Activated CD8-positive, alpha-beta memory T cell treated with anti-CD3 and anti-CD28 coated beads for 24 hours (primary cell): ENCODE results near the gene RAB4A.

Experiments
- DNase-seq: peaks from one replicate; pipeline ENCODE4 v3.0.0-alpha.2; 2020

RAB4A gene

DNA sequence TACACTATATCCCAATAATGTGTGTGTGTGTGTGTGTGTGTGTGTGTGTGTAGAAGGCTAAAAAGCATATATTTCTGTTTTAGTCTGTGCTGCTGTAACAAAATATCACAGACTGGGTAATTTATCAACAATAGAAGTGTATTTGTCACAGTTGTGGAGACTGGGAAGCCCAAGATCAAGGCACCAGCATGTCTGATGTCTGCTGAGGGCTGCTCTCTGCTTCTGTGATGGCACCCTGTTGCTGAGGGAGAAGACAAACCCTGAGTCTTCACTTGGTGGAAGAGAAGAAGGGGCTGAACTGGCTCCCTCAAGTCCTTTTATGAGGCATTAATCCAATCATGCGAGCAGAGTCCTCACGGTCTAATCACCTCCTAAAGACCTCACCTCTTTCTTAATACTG is 23.0 kb upstream of the RAB4A start:
- no peak for DNase-seq

DNA sequence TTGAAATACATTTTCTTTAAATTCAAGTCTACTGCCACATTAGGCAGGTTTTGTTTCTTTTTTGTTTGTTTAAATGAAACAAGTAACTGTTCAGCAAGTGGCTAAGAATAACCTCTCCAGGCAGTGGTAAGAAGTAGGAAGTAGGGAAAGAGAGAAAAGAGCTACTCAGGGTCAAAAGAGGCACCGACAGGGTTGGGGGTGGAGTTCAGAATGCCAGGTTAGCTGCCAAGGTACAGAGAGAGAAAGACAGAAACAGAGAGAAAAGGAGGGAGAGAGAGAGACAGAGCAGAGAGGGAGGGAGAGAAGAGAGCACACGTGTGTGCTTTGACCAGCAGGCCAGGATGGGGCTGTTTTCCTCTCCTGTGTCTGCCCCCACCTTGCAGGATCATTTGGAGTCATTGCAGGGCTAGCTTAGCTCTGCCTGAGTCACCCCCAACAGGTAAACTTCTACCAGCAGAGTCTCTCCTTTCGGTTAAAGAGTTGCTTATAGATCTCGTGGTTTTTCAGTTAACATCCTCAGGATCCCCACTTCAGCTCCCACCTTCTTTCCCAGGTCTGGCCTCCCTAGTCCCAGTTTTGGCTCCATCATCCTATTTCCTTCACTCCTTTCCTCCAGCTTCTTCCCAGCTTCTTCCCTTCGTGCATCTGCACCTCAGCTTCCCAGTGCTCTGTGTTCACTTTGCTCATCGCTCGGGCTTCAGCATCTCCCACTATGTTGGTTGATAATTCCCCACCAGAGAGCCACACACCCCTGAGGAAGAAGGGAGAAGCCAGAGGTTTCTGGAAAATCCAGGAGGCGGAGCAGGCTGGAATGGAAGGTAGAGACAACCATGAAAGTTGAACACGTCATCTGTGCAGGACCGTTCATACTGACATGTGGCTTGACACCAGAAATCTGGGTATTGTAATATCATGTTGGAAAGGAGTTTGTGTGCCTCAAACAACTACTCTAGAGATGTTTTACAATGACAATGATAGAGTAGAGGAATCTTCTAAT is 21.8 kb upstream of the RAB4A start:
- no peak for DNase-seq

DNA sequence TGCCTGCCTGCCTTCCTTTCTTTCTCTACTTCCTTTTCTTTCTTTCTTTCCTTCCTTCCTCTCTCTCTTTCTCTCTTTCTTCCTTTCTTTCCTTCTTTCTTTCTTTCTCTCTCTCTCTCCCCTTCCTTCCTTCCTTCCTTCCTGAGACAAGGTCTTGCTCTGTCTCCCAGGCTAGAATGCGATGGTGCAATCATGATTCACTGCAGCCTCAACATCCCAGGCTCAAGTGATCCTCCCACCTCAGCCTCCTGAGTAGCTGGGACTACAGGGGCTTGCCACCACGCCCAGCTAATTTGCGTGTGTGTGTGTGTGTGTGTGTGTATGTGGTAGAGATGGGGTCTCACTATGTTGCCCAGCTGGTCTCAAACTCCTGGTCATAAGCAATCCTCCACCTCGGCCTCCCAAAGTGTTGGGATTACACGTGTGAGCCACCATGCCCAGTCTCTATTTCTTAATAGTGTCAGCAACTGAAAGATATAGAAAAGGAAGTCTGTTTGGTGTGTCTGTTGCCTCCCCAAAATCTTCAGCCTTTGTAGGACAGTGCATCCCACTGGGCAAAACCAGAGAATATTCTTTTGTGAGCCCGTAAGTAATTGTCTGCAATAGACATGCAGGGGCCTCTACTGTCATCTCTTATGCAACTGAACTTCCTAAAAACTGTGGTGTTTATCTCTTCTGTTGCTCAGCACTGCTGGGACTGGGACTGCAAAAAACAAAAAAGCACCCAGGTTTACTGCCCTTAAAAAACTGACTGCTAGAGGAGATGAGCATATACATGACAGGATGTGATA is 20.9 kb upstream of the RAB4A start:
- no peak for DNase-seq

DNA sequence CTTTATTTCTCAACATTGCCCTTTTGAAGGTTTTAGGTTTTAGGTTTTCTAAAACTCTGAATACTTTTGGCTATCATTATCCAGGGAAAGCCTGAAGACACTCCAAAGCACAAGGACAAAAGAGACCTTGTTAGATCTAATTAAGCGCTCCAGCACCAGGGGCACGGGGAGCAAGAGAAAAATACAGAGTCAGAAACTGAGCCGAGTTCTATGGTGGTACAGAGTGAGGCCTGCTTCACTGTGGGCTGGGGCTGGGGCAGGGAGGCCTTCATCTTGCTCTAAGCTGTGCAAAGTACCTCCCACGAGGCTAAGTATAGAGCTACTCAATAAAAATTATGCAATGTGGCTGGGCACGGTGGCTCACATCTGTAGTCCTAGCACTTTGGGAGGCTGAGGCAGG is 19.7 kb upstream of the RAB4A start:
- no peak for DNase-seq

DNA sequence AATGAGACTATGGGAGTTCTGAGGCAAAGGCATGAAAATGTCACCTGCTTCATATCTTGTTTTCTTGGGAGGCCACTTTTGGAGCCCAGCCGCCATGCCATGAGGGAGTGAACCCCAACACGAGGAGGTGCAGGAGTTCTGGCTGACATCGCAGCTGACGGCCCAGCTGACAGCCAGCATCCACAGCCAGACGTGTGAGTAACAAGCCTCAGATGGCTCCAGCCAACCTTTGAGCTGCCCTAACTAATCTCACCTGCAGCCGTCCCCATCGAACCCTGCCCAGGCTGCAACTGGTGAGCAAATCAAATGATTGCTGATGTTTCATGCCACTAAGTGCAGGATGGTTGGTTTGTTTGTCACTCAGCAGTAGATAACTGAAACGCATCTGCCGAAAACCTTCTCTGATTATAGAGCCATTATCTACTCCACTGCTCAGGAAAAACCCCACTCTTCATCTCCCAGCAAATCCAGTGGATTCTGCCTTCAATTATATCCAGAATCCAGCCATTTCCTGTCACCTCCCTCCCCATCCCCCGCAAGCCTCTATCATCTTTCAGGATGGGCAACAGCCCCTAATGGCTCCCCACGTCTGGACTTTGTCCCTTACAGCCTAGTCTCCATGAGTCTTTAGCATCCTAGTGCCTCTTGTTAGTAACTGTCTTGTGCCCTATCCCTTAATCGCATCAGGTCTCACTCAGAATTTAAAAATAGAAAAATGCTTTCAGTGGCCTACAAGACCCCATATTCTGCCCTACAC is 18.5 kb upstream of the RAB4A start:
- DNase-seq, result no peak

DNA sequence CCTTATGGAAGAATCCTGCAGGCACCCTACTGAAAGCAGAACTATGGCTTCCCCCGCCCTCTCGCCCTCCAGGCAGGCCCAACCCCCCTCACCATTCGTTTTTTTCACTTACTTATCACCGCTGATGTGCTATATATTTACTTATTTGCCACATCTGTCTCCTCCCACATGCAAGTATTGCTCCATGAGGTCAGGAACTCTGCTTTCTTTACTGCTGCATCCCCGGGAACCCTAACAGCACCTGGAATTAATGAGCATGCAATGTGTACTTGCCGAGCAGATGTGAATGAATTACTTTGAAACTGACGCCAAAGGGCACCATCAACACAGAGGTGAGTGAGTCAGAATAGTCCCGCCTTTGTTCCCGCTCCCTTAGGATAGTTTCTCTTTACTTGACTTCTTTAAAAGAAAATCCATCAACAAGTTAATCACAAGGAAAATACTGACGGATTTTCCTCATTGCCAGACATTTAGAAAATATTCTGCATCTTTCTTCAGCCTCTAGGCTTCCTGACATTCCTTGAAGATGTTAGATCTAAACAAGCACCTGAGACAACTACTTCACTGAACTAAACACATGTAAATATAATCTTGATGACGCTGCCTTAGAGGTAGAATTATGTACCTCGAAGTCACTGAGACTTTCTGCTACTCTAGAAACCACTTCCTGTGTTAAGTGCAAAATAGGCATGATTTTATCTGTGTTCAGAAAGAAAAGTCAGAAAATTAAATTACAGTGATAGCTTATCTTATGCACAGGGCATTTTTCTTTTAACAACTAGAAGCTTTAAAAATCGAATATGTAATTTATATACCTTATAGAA is 17.5 kb upstream of the RAB4A start:
- no peak for DNase-seq

DNA sequence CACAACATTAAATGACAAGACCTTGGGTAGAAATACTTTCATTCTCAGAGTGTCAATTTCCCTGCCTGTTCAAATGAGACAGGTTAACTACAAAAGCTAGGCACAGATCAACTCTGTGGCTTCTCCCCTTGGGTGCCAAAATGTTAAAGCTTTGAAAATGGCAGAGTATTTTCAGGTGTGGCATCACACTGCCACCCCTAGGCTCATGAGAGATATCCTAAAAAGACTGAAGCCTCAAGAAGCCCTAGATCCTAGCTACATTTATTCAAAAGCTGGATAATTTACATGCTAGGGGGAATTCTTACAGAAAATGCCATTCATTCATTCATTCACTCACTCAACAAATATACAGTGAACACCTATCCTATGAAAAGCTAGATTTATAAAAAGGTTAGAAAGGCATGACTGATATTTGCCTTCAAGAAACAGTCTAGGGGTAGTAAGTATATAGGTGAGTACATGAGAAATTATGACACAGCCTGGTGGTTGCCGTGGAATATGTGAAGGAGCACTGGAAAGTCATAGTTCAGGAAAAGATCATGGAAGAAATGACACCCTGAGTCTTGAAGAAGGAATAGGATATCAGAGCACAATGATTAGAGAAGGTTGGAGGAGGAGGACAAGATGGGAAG is 15.9 kb upstream of the RAB4A start:
- no peak for DNase-seq

DNA sequence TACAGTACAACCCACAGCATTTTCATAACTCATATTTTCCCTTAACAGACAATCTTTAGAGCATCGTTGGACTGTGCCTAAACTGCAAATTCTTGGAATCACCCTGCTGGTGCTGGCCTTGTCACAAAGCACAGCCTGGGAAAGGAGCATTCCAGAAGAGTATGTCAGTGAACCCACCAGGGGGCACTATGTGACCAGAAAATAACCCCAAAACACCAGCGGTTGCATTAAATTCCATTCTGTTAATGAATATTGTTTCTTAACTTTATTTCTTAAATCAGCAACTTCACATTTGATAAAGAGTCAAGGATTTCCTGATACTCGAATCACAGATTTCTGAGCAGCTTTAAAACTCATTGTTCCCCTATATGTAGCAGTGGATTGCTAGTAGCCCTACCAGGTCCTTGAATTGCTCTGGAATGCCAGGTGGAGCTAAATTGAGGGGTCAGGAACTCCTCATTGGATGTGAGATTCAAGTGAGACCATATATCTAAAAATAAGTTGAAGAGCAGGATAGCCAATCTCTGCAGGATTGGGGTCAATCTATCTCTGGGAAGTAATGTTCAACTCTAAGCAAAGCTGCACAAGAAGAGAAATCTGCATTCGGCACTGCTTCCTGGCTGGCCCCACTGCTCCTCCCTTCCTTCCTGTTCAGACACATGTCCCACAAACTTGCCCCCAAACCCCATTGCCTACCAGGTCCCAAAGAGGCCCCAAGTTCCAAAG is 12.7 kb upstream of the RAB4A start:
- DNase-seq, result peak; percentile 79

DNA sequence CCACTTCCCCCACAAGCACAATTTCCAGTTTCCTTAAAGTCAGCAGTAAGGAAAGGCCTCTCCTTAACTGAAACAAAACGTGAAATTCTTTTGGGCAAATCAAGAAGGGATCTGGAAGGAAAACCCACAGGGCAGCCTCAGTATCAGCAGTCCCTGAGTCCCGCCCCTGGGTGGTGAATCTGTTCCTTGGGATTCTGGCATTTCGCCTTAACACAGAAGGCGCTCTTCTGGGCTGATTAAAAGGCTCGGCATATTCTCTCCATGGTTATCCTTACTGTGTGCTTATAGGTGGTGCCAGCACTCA is 12.2 kb upstream of the RAB4A start:
- no peak for DNase-seq

DNA sequence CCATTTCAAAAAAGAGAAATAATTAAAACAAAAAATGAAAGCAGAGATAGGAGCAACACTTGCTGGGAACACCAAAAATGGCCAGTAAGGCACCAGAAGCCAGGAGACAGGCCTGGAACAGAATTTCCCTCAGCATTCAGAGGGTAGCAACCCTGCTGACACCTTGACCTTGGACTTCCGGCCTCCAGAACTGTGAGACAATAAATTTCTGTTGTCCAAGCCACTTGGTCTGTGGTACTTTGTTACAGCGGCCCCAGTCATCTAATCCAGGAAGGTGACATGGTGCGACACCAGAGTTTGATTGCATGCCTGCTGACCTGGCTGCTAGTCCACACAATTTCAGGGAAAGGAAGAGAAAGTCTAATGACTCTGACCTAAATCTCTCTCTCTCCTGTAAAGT is 10.6 kb upstream of the RAB4A start:
- DNase-seq, result no peak

DNA sequence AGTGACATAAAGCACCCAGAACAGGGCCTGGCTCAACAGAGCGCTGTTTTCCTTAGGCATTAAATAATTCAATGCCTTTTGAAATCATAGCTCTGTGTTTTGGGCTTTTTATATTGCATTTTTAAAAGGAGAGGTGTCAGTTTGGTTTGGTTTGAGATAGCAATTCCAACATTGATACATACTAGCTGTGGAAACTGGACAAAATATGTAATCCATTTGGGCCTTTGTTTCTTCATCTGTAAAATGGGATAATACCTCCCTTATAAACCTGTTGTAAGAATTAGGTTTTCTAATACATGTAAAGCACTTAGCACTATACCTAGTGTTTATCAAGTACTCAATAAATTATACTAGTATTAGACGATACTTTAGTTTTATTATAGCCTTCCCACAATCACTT is 8.7 kb upstream of the RAB4A start:
- no peak for DNase-seq

DNA sequence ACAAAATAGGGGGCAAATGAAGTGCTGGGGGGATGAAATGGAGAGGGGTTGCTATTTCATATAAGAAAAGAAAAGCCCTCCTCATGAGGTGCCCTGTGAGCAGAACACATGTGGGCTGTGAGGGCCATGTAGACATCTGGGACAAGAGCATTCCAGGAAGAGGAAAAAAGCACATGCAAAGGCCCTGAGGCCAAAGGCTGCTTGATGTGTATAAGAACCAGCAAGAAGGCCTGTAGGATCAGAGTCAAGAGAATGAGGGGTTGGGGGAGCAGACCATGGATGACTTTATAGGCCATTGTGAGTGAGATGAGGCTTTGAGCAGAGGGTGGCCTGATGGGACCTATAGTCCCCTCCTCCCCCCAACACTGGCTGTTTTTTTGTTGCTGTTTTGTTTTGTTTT is 7.7 kb upstream of the RAB4A start:
- DNase-seq, result no peak

DNA sequence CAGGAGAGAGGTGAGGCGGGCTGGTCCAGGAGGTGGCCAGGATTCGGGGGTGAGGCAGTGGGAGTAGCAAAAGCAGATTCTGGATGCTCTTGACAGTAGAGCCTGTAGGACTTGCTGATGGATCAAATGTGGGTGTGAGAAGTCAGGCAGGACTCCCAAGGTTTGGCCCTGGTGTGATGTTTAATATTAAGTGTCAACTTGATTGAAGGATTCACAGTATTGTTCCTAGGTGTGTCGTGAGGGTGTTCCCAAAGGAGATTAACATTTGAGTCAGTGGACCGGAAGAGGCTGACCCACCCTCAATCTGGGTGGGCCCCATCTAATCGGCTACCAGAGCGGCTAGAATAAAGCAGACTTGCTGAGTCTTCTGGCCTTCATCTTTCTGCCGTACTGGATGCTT is 6.8 kb upstream of the RAB4A start:
- DNase-seq, result no peak

DNA sequence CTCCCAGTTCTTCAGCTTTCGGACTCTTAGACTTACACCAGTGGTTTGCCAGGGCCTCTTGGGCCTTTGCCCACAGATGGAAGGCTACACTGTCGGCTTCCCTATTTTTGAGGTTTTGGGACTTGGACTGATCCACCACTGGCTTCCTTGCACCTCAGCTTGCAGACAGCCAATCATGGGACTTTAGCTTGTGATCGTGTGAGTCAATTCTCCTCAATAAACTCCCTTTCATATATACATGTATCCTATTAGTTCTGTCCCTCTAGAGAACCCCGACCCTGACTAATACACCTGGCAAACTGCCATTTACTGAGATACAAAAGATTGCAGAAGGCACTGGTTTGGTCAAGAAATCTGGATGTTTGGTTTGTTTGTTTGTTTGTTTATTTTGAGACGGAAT is 6.4 kb upstream of the RAB4A start:
- DNase-seq, result no peak

DNA sequence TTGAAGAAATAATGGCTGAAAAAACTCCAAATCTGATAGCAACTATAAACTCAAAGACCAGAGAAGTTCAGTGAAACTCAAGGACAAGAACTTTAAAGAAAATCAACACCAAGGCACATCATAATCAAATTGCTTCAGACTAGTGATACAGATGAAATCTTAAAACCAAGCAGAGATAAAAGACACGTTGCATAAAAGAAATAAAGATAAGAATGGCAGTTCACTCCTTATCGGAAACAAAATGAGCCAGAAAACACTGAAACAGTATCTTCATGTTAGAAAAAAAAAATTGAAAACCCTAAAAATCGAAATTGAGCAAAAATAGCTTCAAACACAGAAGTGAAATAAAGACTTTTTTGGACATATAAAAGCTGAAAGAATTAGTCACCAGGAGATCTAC is 4.6 kb upstream of the RAB4A start:
- DNase-seq, result no peak

DNA sequence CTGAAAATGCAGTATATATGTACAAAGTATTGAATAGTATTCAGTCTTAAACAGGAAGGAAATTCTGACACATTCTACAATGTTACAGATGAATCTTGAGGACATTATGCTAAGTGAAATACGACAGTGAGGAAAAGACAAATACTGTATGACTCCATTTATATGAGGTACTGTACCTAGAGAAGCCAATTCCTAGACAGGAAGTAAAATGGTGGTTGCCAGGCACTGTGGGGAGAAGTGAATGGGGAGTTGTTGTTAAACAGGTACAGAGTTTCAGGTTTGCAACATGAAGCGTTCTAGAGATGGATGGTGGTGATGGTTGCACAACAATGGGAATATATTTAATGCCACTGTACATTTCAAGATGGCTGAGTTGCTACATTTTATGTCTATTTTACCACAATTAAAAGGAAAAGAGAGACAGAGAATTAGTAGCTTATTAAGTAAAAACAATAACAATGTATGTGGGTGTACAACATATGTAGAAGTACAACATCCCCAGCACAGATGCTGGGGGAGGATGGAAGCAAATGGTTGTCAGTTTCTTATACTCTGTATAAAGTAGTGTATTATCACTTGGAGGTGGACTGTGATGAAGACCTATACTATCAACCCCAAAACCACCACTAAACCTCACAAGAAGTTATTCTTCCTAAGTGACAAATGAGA is 3.9 kb upstream of the RAB4A start:
- DNase-seq, result no peak

DNA sequence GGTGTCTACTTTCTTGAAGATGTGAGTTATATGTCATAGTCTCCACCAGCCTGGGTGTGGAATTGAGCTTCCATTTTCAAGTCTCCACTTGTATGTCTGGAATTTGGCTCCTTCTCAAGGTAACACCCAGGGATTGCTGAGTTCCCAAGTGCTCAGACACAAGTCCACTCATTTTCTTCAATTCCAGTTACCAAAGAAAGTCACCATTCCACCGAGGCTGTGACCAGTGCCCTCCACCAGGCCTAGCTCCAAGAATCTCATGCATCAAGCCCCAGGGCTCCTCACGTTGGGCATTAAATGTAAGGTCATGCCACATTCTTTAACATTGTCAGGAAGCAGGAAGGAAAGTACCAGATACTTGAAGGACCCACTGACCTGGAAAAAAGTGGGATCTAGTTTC is 2.4 kb upstream of the RAB4A start:
- no peak for DNase-seq

DNA sequence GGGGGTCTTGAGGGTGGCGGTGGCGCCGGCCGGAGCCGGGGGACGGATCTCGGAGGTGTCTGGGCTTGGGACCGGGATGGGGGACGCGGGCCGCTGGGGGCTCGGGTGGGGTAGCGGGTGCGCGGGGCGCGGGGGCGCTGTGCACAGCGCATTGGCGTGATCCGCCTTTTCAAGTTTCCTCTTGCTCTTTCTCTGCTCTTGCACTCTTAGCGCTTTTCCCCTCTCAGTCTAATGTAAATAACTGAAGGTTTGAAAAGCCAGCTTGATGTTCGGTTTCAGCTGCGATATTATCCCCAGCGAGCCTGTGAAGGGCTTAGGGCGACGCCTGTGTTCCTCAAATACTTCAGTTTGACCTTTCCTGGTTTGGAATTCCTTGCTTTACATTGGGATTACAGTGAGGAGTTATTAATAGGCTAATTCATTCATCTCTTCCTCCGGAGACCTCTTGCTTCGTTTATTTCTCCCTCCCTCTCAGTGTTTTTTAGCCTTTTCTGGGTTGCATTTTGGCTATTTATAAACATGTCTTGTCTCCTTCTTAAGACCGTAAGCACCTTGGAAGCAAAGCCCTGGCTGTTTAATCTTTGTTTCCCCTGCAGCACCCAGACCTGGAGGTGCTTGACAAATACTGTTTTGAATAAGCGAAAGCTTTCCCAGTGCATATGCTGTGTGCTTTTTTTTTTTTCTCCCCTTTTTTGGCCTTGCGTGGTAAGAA is 693 bp downstream of the RAB4A start:
- no peak for DNase-seq

DNA sequence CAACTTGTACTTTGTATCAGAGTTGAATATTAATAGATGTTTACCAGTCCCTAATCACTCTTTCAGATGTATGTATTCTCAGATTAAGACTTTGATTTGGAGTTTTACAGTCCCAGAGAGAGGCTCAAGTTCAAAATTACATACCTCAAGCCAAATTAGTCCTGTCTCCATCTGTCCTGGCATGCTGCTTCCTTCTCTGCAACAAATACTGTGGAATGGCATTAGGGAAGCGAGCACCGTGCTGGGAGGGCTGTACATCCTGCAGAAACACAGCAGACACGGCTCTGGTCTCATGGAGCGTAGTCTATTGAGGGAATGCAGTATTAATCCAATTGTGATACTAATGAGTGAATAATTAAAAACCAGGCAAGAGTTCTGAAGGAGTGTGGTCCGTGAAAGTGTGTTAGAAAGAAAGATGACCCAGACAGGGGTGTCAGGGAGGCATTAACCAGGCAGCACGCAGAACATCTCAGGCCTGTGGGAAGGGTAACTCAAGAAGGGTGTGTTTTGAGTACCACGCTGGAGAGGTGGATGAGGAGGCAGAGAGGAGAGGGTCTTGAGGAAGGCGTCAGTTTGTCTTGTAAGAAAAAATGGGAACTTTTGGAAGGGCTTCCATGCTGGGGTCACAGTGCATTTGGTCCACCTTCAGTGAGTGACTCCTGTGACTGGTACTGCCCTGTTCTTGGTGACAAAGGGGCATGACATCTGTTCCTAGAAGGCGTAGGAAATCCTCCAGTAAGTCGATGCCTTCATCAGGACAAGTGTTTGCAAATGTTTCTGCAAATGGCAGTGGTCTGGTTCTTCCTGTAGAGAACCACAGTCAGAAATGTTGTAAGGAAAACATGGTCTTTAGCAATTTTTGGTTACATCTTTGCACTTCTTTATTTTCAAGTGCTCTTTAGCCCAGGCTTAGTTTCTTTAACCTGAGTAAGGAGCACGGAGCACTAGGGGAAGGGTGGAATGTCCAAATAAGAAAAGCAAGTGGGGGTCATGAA is 1.6 kb downstream of the RAB4A start:
- DNase-seq, result no peak
